Osteoblast (primary cell): ENCODE measurements around the gene PALM. TPM values are rescaled to one million over a fixed set of nuclear protein-coding genes. Genes with fewer than 3 reads are reported as not detected.
"Not testable (repeated sequence)": the region's sequence is repeated elsewhere in the genome, so short reads cannot be mapped to it uniquely, and the experiment has no call there.

Experiments used
- DNase-seq: peaks from one replicate; pipeline ENCODE4 v3.0.0; 2011; ENCODE audit warnings: low spot score, mixed read lengths; ENCODE audit not compliant: insufficient read length; ENCODE audit errors: missing footprints
- H2AFZ ChIP-seq: 2 replicates; pipeline ENCODE4 v1.6.0; 2011; ENCODE audit warnings: mild to moderate bottlenecking, low read length
- H3K27ac ChIP-seq: 2 replicates; pipeline ENCODE4 v1.5.1; 2011; ENCODE audit warnings: mild to moderate bottlenecking, low read depth, low read length, moderate library complexity
- H3K27me3 ChIP-seq: 2 replicates; pipeline ENCODE4 v1.6.0; 2012; ENCODE audit warnings: mild to moderate bottlenecking, control low read depth, inconsistent platforms, low read length, moderate library complexity; ENCODE audit not compliant: insufficient read depth
- H3K36me3 ChIP-seq: 2 replicates; pipeline ENCODE4 v1.5.1; 2011; ENCODE audit warnings: mild to moderate bottlenecking, low read length, control low read depth, moderate library complexity; ENCODE audit not compliant: insufficient read depth
- H3K4me1 ChIP-seq: 2 replicates; pipeline ENCODE4 v1.5.1; 2011; ENCODE audit warnings: mild to moderate bottlenecking, low read length, control low read depth, moderate library complexity; ENCODE audit not compliant: insufficient read depth
- H3K4me2 ChIP-seq: 2 replicates; pipeline ENCODE4 v1.6.0; 2011; ENCODE audit warnings: mild to moderate bottlenecking, low read length; ENCODE audit not compliant: insufficient read depth
- H3K4me3 ChIP-seq: fragments of 200-600 bp; sonication (generic); 3 replicates; pipeline ENCODE4 v1.5.1; 2012; ENCODE audit warnings: mild to moderate bottlenecking, low read length, inconsistent platforms; ENCODE audit not compliant: insufficient read depth
- H3K79me2 ChIP-seq: 2 replicates; pipeline ENCODE4 v1.6.0; 2012; ENCODE audit warnings: mild to moderate bottlenecking, low read length, control low read depth, inconsistent platforms; ENCODE audit not compliant: insufficient read depth
- H3K9me3 ChIP-seq: 2 replicates; pipeline ENCODE4 v1.5.1; 2011; ENCODE audit warnings: low read depth, low read length, control low read depth
- H4K20me1 ChIP-seq: 2 replicates; pipeline ENCODE4 v1.6.0; 2012; ENCODE audit warnings: mild to moderate bottlenecking, low read length, control low read depth; ENCODE audit not compliant: insufficient read depth
- total RNA-seq: library from RNA; depleted of rRNA; stranded (reverse); fragments of >200 nt; gene quantifications from 2 replicates; pipeline ENCODE4 v1.2.3, GENCODE V29; 2012
- TF ChIP-seq, protein P1 (sequence below): IDR thresholded peaks from 2 replicates; pipeline ENCODE4 v1.5.1; 2011; ENCODE audit warnings: mild to moderate bottlenecking, low read depth, low read length, moderate library complexity; ENCODE audit errors: extremely low read depth

PALM gene
- total RNA-seq, 1 donor: 10.5 TPM

GRCh38 chr19:742540-743075 lies 33.9 kb downstream of the PALM start:
- H3K27ac ChIP-seq: no peak overlapping the region
- H3K9me3 ChIP-seq: peaks cover 2% of the 10 kb centered on the region
- H2AFZ ChIP-seq: no peak overlapping the region
- H3K4me1 ChIP-seq: no peaks in the 10 kb centered on the region
- no peaks in the 10 kb centered on the region for H4K20me1 ChIP-seq
- no peak overlapping the region for H3K4me2 ChIP-seq
- DNase-seq: no peak
- H3K27me3 ChIP-seq: no peaks in the 10 kb centered on the region
- H3K4me3 ChIP-seq: no peak overlapping the region
- H3K36me3 ChIP-seq: no peaks in the 10 kb centered on the region
- H3K79me2 ChIP-seq: no peaks in the 10 kb centered on the region
- TF ChIP-seq, protein P1, sequence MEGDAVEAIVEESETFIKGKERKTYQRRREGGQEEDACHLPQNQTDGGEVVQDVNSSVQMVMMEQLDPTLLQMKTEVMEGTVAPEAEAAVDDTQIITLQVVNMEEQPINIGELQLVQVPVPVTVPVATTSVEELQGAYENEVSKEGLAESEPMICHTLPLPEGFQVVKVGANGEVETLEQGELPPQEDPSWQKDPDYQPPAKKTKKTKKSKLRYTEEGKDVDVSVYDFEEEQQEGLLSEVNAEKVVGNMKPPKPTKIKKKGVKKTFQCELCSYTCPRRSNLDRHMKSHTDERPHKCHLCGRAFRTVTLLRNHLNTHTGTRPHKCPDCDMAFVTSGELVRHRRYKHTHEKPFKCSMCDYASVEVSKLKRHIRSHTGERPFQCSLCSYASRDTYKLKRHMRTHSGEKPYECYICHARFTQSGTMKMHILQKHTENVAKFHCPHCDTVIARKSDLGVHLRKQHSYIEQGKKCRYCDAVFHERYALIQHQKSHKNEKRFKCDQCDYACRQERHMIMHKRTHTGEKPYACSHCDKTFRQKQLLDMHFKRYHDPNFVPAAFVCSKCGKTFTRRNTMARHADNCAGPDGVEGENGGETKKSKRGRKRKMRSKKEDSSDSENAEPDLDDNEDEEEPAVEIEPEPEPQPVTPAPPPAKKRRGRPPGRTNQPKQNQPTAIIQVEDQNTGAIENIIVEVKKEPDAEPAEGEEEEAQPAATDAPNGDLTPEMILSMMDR: no peak

DNA sequence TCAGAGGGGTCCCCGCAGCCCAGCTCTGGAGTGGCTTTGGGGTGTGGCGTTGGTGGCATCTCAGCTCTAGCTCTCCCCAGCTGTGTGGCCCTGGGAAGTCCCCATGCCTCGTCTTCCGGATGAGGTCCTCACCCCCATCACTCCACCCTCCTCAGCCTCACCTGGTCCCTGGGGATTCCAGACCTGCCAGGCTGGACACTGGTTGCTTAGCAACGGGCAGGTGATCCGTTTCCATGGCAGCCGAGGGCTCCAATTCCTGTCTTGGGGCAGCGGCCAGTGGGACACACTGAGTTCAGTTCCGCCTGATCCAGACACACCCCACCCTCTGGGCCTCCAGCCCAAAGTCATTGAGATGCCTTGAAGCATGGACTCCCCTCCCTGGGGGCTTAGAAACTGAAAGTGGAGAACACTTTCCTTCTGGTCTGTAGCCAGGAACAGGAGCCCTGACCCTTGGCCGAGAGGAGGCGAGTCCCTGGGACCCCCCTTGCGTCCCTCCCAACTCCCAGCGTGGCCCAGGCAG lies 34.5 kb downstream of the PALM start:
- Histone ChIP-seq H3K79me2 (no peaks in the 10 kb centered on the region), H3K27ac (no peak overlapping the region), H4K20me1 (no peaks in the 10 kb centered on the region), H3K36me3 (no peaks in the 10 kb centered on the region), H3K4me2 (no peak overlapping the region), H2AFZ (no peak overlapping the region), H3K27me3 (no peaks in the 10 kb centered on the region), H3K4me3 (no peak overlapping the region), H3K9me3 (peaks cover 5% of the 10 kb centered on the region), H3K4me1 (no peaks in the 10 kb centered on the region)
- TF ChIP-seq, protein P1: no peak
- no peak for DNase-seq

DNA sequence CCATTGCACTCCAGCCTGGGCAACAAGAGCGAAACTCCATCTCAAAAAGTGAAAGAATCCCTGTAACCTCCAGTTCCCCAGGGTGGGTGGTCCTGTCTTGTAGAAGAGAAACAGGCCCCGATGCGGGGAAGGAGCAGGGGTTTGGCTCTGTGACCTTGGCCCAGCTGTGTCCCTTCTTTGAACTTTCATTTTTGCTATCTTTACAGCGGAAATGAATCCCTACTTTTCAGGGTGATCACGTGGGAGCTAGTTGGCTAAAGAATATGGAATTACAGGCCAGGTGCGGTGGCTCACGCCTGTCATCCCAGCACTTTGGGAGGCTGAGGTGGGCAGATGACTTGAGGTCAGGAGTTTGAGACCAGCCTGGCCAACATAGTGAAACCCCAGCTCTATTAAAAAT lies 36.4 kb downstream of the PALM start:
- H4K20me1 ChIP-seq, H3K4me1 ChIP-seq, H3K27ac ChIP-seq, H3K4me2 ChIP-seq, H2AFZ ChIP-seq, H3K4me3 ChIP-seq, H3K9me3 ChIP-seq, H3K27me3 ChIP-seq, DNase-seq, H3K79me2 ChIP-seq, H3K36me3 ChIP-seq: not testable (repeated sequence)

DNA sequence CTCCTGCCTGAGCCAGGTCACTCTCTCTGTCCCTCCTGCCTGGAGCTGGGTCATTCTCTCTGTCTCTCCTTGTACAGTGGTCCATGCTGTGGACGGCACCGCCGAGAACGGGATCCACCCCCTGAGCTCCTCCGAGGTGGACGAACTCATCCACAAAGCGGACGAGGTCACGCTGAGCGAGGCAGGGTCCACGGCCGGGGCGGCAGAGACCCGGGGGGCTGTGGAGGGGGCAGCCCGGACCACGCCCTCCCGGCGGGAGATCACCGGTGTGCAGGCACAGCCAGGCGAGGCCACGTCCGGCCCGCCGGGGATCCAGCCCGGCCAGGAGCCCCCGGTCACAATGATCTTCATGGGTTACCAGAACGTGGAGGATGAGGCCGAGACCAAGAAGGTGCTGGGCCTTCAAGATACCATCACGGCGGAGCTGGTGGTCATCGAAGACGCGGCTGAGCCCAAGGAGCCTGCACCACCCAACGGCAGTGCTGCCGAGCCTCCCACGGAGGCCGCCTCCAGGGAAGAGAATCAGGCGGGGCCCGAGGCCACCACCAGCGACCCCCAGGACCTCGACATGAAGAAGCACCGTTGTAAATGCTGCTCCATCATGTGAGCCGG lies 37.6 kb downstream of the PALM start:
- Histone ChIP-seq H3K4me1 (no peaks in the 10 kb centered on the region), H3K36me3 (no peaks in the 10 kb centered on the region), H3K79me2 (no peaks in the 10 kb centered on the region), H3K4me3 (no peak overlapping the region), H3K27ac (no peak overlapping the region), H2AFZ (no peak overlapping the region), H3K4me2 (no peak overlapping the region), H4K20me1 (no peaks in the 10 kb centered on the region), H3K27me3 (no peaks in the 10 kb centered on the region), H3K9me3 (peaks cover 5% of the 10 kb centered on the region)
- TF ChIP-seq, protein P1: no peak
- peak; percentile 90 for DNase-seq
